CD14-positive monocyte (primary cell): ENCODE results near the gene CCDC167. TPM values are rescaled to one million over a fixed set of nuclear protein-coding genes. Genes with fewer than 3 reads are reported as not detected.

Experiments used
- DNase-seq, 3 donors: peaks; one replicate each; pipeline ENCODE4 v3.0.0-alpha.2; 2011 to 2022
- H2AFZ ChIP-seq: 2 replicates; pipeline ENCODE4 v1.6.0; 2012; ENCODE audit warnings: mild to moderate bottlenecking, low read depth, low read length, inconsistent platforms; ENCODE audit not compliant: insufficient read depth, poor library complexity, severe bottlenecking
- H3K27ac ChIP-seq, 2 donors: 1 replicate in 1 of 2; 2 replicates in 1 of 2; pipeline ENCODE4 v1.5.1; 2012 to 2013; ENCODE audit warnings: low read length in 2 of 2, control low read depth in 1 of 2, inconsistent platforms in 1 of 2, low read depth in 1 of 2, mild to moderate bottlenecking in 1 of 2
- H3K27me3 ChIP-seq, 2 donors: one replicate each; pipeline versions ENCODE4 v1.6.0 to v1.6.1; 2011 to 2013; ENCODE audit warnings: low read length in 2 of 2; ENCODE audit not compliant: control insufficient read depth in 2 of 2, insufficient read depth in 2 of 2
- H3K36me3 ChIP-seq, 2 donors: replicated peaks in 1 of 2; 1 replicate in 1 of 2; 2 replicates in 1 of 2; pipeline versions ENCODE4 v1.5.1 to v1.6.1; 2012 to 2013; ENCODE audit warnings: low read length in 2 of 2, control low read depth in 1 of 2, inconsistent platforms in 1 of 2, mild to moderate bottlenecking in 1 of 2; ENCODE audit not compliant: insufficient read depth in 2 of 2, control insufficient read depth in 1 of 2
- H3K4me1 ChIP-seq, 2 donors: 1 replicate in 1 of 2; 2 replicates in 1 of 2; pipeline versions ENCODE4 v1.5.1 to v1.6.1; 2012 to 2013; ENCODE audit warnings: low read length in 2 of 2, control low read depth in 1 of 2, inconsistent platforms in 1 of 2, mild to moderate bottlenecking in 1 of 2, moderate library complexity in 1 of 2; ENCODE audit not compliant: insufficient read depth in 2 of 2, control insufficient read depth in 1 of 2
- H3K4me2 ChIP-seq: replicated peaks from 2 replicates; pipeline ENCODE3; 2012; ENCODE audit warnings: low read length, moderate library complexity, mild to moderate bottlenecking; ENCODE audit not compliant: poor library complexity, severe bottlenecking; ENCODE audit errors: extremely low read depth
- H3K4me3 ChIP-seq, 3 experiments: fragments of 200-600 bp in 1 of 3; sonication (generic) in 1 of 3; replicated peaks in 1 of 3; 1 replicate in 2 of 3; 2 replicates in 1 of 3; pipeline ENCODE4 v1.5.1; 2011 to 2013; ENCODE audit warnings: low read length in 3 of 3, mild to moderate bottlenecking in 3 of 3, control low read depth in 2 of 3, low read depth in 2 of 3, inconsistent platforms in 1 of 3, moderate library complexity in 1 of 3
- H3K79me2 ChIP-seq: 2 replicates; pipeline ENCODE4 v1.6.0; 2012; ENCODE audit warnings: mild to moderate bottlenecking, control low read depth, inconsistent platforms, low read length, moderate library complexity; ENCODE audit not compliant: insufficient read depth
- H3K9ac ChIP-seq: 2 replicates; pipeline ENCODE4 v1.6.0; 2017; ENCODE audit warnings: low read length, mild to moderate bottlenecking; ENCODE audit not compliant: insufficient read depth, poor library complexity, severe bottlenecking
- H3K9me3 ChIP-seq, 2 donors: replicated peaks in 1 of 2; 1 replicate in 1 of 2; 2 replicates in 1 of 2; pipeline versions ENCODE4 v1.5.1 to v1.6.1; 2012 to 2013; ENCODE audit warnings: low read length in 2 of 2, control low read depth in 1 of 2; ENCODE audit not compliant: control insufficient read depth in 1 of 2, insufficient read depth in 1 of 2
- H4K20me1 ChIP-seq: 2 replicates; pipeline ENCODE4 v1.6.0; 2012; ENCODE audit warnings: mild to moderate bottlenecking, low read length, control low read depth, moderate library complexity; ENCODE audit not compliant: insufficient read depth
- H3K27ac Mint-ChIP-seq, 7 donors: one replicate each; pipeline ENCODE4 v1.8.0; 2020; ENCODE audit warnings: mild to moderate bottlenecking in 7 of 7, mixed read lengths in 7 of 7, moderate library complexity in 6 of 7, inconsistent platforms in 2 of 7
- H3K27me3 Mint-ChIP-seq, 3 donors: one replicate each; pipeline ENCODE4 v1.8.0; 2021 to 2022; ENCODE audit warnings: low read depth in 3 of 3, mild to moderate bottlenecking in 3 of 3, mixed read lengths in 3 of 3, moderate library complexity in 3 of 3, inconsistent platforms in 1 of 3
- H3K36me3 Mint-ChIP-seq, 2 donors: one replicate each; pipeline ENCODE4 v1.8.0; 2020; ENCODE audit warnings: mixed read lengths in 2 of 2, inconsistent platforms in 1 of 2, mild to moderate bottlenecking in 1 of 2
- H3K4me1 Mint-ChIP-seq: one replicate; pipeline ENCODE4 v1.8.0; 2020; ENCODE audit warnings: mild to moderate bottlenecking, mixed read lengths
- H3K4me3 Mint-ChIP-seq, 2 donors: one replicate each; pipeline ENCODE4 v1.8.0; 2020; ENCODE audit warnings: mild to moderate bottlenecking in 2 of 2, mixed read lengths in 2 of 2, moderate library complexity in 1 of 2
- H3K9me3 Mint-ChIP-seq, 7 donors: one replicate each; pipeline ENCODE4 v1.8.0; 2020 to 2022; ENCODE audit warnings: mixed read lengths in 7 of 7, mild to moderate bottlenecking in 6 of 7, moderate library complexity in 6 of 7, inconsistent platforms in 2 of 7
- WGBS: methylation state at CpG from one replicate; pipeline ENCODE4 v1.1.5; 2013; ENCODE audit warnings: missing lambda C conversion rate; ENCODE audit not compliant: insufficient coverage; 5-methylcytosine and 5-hydroxymethylcytosine counted together
- intact Hi-C, 2 donors: fragments of 100-400 bp; cut with micrococcal nuclease; formaldehyde crosslinking; loops; one replicate each; pipeline versions ENCODE4 v1.15.0 to v1.15.1; 2023
- polyA plus RNA-seq, 3 donors: library from polyadenylated mRNA; depleted of rRNA in 1 of 3; unstranded in 2 of 3; stranded (reverse) in 1 of 3; fragments of 300-500 nt in 2 of 3; fragments of >200 nt in 1 of 3; fragmentation: Illumina TruSeq in 2 of 3; gene quantifications; 1 replicate in 2 of 3; 2 replicates in 1 of 3; pipeline ENCODE4 v1.2.3, GENCODE V29; 2012 to 2021
- TF ChIP-seq, protein P1 (sequence below): fragments of 200-600 bp; IDR thresholded peaks from one replicate; pipeline ENCODE4 v1.8.0; 2022; ENCODE audit warnings: antibody characterized with exemption, mild to moderate bottlenecking

Gene CCDC167
- polyA plus RNA-seq, 3 donors: 12.5 to 22.9 (median 20.7) TPM

DNA sequence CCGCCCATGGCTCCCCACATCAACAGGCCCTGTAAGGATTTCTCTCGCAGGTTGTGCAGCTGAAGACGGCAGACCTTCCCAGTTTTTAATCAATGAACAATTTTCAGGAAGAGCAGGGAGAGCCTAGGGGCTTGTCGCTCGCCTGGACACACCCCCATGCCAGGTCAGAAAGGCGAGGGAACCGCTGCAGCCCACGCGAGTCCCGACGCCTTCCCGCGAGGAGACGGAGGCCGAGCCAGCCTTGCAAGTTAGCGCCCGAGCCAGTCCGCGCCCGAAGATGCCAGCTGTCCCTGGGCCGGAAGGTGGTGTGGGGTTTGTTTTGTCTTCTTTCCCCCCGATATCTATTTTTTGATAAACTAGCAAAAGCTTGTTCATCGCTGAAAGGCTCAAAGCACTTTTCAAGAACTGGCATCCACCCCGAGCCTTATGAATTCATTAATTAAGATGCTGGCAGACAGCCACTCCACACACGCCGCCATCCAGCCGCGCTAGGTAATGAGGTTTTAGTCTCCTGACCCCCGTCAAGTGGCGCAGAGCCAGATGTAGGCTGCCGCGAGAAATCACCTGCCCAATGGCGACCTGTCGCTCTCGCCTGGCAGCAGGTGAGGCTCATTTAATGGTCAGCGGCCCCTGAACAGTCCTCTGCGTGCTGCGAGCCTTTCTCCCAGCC lies 6.6 kb downstream of the CCDC167 start:
- TF ChIP-seq, protein P1, sequence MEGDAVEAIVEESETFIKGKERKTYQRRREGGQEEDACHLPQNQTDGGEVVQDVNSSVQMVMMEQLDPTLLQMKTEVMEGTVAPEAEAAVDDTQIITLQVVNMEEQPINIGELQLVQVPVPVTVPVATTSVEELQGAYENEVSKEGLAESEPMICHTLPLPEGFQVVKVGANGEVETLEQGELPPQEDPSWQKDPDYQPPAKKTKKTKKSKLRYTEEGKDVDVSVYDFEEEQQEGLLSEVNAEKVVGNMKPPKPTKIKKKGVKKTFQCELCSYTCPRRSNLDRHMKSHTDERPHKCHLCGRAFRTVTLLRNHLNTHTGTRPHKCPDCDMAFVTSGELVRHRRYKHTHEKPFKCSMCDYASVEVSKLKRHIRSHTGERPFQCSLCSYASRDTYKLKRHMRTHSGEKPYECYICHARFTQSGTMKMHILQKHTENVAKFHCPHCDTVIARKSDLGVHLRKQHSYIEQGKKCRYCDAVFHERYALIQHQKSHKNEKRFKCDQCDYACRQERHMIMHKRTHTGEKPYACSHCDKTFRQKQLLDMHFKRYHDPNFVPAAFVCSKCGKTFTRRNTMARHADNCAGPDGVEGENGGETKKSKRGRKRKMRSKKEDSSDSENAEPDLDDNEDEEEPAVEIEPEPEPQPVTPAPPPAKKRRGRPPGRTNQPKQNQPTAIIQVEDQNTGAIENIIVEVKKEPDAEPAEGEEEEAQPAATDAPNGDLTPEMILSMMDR: no peak
- Histone ChIP-seq H3K9me3 (no peaks in the 10 kb centered on the region), H3K36me3 (no peaks in the 10 kb centered on the region), H3K4me3 (no peak overlapping the region), H4K20me1 (no peaks in the 10 kb centered on the region), H3K79me2 (no peaks in the 10 kb centered on the region), H3K9ac (no peak overlapping the region), H3K27ac (no peak overlapping the region), H2AFZ (no peak overlapping the region), H3K27me3 (no peaks in the 10 kb centered on the region), H3K4me2 (no peak overlapping the region), H3K4me1 (no peaks in the 10 kb centered on the region)
- no peak for DNase-seq
- no peak overlapping the region for H3K27ac Mint-ChIP-seq
- peaks cover under 1% of the 10 kb centered on the region for H3K4me1 Mint-ChIP-seq
- intact Hi-C loops: no loop called here
- H3K36me3 Mint-ChIP-seq: peaks cover 3 to 6% of the 10 kb centered on the region in 2 donors
- H3K9me3 Mint-ChIP-seq: no peaks in the 10 kb centered on the region
- peaks cover 2 to 3% (median 2%) of the 10 kb centered on the region in 3 donors for H3K27me3 Mint-ChIP-seq
- no peak overlapping the region for H3K4me3 Mint-ChIP-seq
- WGBS: 95% methylated on average over 19 of the region's 38 CpGs

DNA sequence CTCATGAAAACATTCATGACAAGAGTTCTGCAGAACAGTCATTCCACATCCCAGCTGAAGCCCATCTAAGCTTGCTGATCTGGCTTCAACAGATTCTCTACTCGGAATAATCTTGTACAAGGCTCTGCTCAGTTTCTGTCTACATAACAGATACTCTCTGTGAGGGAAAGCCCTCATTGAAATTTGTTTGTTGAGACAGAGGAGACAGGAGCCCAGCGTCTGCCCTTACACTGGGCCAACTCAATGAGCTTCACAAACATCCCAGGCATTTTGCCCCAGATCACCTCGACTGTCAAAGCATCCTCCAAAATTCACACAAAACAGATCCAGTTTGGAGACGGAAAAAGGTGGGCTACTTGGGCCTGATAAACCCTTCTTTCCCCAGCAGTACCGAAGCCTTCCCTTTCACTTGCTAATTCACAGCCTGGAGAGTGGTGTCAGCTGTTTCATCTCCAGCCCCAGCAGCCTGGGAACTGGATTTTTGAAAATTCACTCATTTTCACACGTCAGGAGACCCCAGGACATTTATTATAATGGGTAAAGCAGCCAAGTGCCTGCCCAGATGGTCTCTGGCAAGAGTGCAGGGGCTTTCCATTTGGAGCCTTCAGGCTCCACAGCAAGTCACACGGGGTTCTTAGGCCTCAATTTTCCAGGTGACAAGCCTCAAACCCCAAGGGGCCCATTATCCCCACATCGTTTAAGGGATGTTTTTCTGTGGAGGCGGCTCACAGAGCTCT lies 7.3 kb downstream of the CCDC167 start:
- Mint-ChIP-seq H3K27me3 (peaks cover 2 to 3% (median 2%) of the 10 kb centered on the region in 3 donors), H3K4me1 (no peaks in the 10 kb centered on the region), H3K36me3 (peaks cover 6 to 10% of the 10 kb centered on the region in 2 donors), H3K4me3 (no peak overlapping the region), H3K27ac (no peak overlapping the region), H3K9me3 (no peaks in the 10 kb centered on the region)
- Histone ChIP-seq H4K20me1 (no peaks in the 10 kb centered on the region), H3K9ac (no peak overlapping the region), H3K36me3 (no peaks in the 10 kb centered on the region), H3K4me3 (no peak overlapping the region), H3K79me2 (no peaks in the 10 kb centered on the region), H3K27me3 (no peaks in the 10 kb centered on the region), H2AFZ (no peak overlapping the region), H3K27ac (no peak overlapping the region), H3K4me2 (no peak overlapping the region), H3K9me3 (no peaks in the 10 kb centered on the region), H3K4me1 (no peaks in the 10 kb centered on the region)
- WGBS: 83% methylated on average over 2 of the region's 9 CpGs
- intact Hi-C loops: no loop called here
- no peak for DNase-seq
- TF ChIP-seq, protein P1: no peak
